ENCODE data around the gene ERC1.

- no peak for TF ChIP-seq CTCF (conservative IDR thresholded peaks at IDR 0.05; ENCODE audit: low read depth, low read length)
- TF ChIP-seq EZH2 (IDR thresholded peaks at IDR 0.05; ENCODE audit: low read length, unreplicated experiment) = no peak
Measured at GRCh38 chr12:1171657-1172408, 180.8 kb downstream of the ERC1 start.
